Activated CD8-positive, alpha-beta memory T cell treated with anti-CD3 and anti-CD28 coated beads for 36 hours (primary cell): ENCODE data around the gene GPR150. TPM values are rescaled to one million over a fixed set of nuclear protein-coding genes. Genes with fewer than 3 reads are reported as not detected.

Experiments
- CTCF ChIA-PET: fragments of 350-600 bp; sonication (Branson Sonifier 250); formaldehyde crosslinking; loops from one replicate; lab custom pipeline; 2021; ENCODE audit warnings: antibody characterized with exemption; lab: Charles Lee
- POLR2A ChIA-PET: fragments of 350-600 bp; sonication (Branson Sonifier 250); formaldehyde crosslinking; loops from one replicate; lab custom pipeline; 2021; ENCODE audit warnings: antibody characterized with exemption; lab: Charles Lee
- total RNA-seq, 2 experiments: library from RNA; stranded (reverse); gene quantifications; one replicate each; pipeline ENCODE4 v1.2.3, GENCODE V29; 2021

Gene GPR150
- under 1 TPM; 0.38 to 0.44 TPM for total RNA-seq

GRCh38 chr5:95620030-95620869 lies at the start of gene GPR150:
Gene GPR150 (plus strand): TSS chr5:95620087. CDS start chr5:95620276, 189 bp downstream.
- CTCF ChIA-PET, result no interaction called here
- POLR2A ChIA-PET, result interaction anchor here (0.6 kb wide), 1 partner anchor 22 kb away, joined by 4 read pairs; no protein-coding TSS in a partner anchor

DNA sequence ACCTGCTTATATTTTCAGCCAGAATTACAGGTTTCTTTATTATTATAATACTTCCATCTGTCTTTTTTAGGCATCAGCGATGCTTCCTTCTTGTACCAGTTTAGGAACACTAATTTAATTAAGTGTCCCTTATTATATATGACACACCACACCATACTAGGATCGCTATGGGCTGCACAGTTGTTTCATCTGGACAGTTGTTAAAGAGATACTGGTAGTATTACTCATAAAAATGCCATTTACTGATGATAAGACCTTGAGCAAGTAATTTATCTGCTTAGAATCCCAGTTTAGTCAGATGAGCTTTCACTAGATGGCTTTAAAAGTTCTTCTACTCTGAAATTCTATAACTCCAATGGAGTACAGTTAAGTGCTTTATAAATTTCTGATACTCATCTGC lies 47.9 kb upstream of the GPR150 start:
- POLR2A ChIA-PET, result no interaction called here
- CTCF ChIA-PET, result no interaction called here

DNA sequence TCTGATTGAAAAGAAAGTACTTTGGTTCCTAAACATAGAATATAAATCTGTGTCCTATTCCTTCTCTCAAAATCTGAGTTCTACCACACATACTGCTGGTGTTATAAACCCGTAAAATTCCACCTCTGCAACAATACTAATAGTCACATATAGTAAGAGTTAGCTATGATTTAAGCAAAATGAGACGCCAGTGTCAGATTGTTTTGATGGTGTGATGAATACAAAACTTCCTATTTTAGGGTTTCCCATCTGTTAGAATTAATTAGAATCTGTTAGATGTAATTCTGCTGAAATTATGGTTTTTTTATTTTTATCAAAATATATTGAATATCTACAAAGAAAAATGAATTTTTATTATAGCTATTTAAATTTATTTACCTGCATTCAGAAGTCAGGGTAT lies 38.3 kb upstream of the GPR150 start:
- ChIA-PET POLR2A (no interaction called here), CTCF (no interaction called here)

- ChIA-PET CTCF (no interaction called here), POLR2A (no interaction called here)
These were observed 35.9 kb upstream of the GPR150 start for GRCh38 chr5:95583992-95584391.

- ChIA-PET POLR2A (no interaction called here), CTCF (no interaction called here)
These were observed 29.0 kb upstream of the GPR150 start for GRCh38 chr5:95590880-95591279.

- POLR2A ChIA-PET, result interaction anchor here (1.2 kb wide), 1 partner anchor 55 kb away, joined by 4 read pairs; the partner anchor contains the start of gene RFESD
- CTCF ChIA-PET, result no interaction called here
These were observed 28.4 kb upstream of the GPR150 start for GRCh38 chr5:95591490-95591901.

DNA sequence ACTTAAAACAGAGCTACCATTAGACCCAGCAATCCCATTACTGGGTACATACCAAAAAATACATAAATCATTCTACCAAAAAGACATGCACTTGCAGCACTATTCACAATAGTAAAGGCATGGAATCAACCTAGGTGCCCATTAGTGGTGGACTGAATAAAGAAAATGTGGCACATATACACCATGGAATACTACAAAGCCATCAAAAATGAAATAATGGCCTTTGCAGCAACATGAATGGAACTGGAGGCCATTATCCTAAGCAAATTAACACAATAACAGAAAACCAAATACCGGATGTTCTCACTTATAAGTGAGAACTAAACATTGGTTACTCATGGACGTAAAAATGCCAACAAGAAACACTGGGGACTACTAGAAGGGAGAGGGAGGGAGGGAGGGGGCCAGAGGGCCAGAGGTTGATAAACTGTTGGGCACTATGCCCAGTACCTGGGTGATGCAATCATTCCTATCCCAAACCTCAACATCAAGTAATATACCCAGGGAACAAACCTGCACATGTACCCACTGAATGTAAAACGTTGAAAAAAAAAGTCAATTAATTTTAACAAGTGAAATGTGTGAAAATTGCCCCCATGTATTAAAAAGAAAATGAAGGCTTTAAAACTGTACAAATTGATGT lies 24.5 kb upstream of the GPR150 start:
- ChIA-PET POLR2A (no interaction called here), CTCF (no interaction called here)

GRCh38 chr5:95599252-95599651 lies 20.6 kb upstream of the GPR150 start:
- POLR2A ChIA-PET, result no interaction called here
- CTCF ChIA-PET, result interaction anchor here (0.6 kb wide), 1 partner anchor 8 kb away, joined by 4 read pairs; no protein-coding TSS in a partner anchor

DNA sequence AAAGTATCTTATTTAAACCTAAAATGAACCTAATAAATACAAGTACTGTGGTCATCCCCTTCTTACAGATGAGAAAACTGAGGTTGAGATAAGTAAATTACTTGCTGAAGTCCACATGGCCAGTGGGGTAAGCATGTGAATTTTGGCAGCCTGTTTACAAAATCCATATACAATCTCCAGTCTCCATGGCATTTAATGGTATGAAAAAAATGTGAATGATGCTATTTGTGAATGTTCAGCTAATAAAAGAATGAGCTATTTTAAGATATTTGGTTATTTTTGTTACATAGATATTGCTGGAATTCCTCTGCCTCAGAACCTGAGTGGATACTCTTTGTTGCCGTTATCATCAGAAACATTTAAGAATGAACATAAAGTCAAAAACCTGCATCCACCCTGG lies 19.3 kb upstream of the GPR150 start:
- POLR2A ChIA-PET, result no interaction called here
- CTCF ChIA-PET, result no interaction called here

DNA sequence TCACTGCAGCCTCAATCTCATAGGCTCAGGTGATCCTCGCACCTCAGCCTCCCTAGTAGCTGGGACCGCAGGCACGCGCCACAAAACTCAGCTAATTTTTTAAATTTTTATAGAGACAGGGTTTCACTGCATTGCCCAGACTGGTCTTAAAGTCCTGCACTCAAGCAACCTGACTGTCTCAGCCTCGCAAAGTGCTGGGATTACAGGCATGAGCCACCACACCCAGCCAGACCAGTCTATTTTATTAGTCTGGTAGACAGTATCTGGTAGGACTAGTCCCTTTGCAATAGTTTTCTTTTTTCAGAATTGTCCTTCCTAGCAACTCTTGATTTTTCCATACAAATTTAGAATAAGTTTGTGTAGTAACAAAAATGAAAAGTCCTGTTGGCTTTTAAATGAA lies 14.1 kb upstream of the GPR150 start:
- ChIA-PET CTCF (no interaction called here), POLR2A (no interaction called here)

- POLR2A ChIA-PET, result interaction anchor here (1.2 kb wide), 1 partner anchor 52 kb away, joined by 3 read pairs; the partner anchor contains the start of genes ARSK and SKIC3
- CTCF ChIA-PET, result interaction anchor here (1.3 kb wide), 1 partner anchor 175 kb away, joined by 3 read pairs; no protein-coding TSS in a partner anchor
These were observed 13.5 kb upstream of the GPR150 start for GRCh38 chr5:95606419-95606818.

- ChIA-PET POLR2A (no interaction called here), CTCF (no interaction called here)
These were observed 10.2 kb upstream of the GPR150 start for GRCh38 chr5:95609711-95610110.

GRCh38 chr5:95610546-95610945 lies 9.3 kb upstream of the GPR150 start:
- ChIA-PET POLR2A (no interaction called here), CTCF (no interaction called here)

DNA sequence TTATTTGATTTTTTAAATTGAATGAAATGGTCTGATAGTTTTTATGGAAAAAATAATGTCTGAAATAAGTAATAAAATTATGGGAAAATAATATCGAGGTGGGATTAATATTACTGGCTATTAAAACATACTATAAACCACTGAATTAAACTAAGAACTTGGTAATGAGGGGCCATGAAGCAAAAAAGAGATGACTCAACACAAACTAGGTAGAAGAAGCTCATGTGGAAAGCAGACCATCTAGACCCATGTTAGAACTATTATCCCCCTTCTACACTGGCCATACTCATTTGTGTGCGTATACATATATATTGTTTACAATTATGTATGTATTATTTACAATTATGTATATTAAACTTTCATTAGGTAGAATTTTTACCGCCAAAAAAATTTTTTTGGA lies 8.5 kb upstream of the GPR150 start:
- ChIA-PET POLR2A (no interaction called here), CTCF (no interaction called here)

DNA sequence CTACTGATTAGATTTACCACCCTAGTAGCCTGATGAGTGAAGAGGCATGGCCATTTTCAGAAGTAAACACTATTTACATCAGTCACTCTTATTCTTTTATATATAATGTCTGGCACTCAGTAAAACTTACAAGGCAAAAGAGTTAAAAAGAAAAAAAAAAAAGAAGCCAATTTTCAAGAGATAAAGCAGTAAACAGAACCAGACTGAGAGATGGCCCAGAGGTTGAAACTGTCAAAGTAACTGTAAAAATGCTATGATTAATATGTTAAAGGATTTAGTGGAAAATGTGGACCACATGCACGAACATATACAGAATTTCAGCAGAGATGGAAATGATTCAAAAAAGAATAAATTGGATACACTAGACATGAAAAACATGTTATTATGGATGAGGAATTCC lies 6.4 kb upstream of the GPR150 start:
- CTCF ChIA-PET, result no interaction called here

DNA sequence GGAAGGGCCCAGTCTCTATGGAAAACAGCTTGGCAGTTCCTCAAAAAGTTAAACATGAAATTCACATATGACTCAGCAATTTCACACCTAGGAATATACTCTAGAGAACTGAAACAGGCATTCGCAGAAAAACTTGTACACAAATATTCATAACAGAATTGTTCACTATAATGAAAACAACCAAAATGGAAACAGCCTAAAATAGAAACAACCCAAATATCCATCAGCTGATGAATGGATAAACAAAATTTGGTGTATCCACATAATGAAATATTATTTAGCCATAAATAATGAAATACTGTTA lies 4.8 kb upstream of the GPR150 start:
- CTCF ChIA-PET, result no interaction called here
- POLR2A ChIA-PET, result no interaction called here

More for the DNA sequence above, 6.4 kb upstream of the GPR150 start:
- POLR2A ChIA-PET, result no interaction called here

DNA sequence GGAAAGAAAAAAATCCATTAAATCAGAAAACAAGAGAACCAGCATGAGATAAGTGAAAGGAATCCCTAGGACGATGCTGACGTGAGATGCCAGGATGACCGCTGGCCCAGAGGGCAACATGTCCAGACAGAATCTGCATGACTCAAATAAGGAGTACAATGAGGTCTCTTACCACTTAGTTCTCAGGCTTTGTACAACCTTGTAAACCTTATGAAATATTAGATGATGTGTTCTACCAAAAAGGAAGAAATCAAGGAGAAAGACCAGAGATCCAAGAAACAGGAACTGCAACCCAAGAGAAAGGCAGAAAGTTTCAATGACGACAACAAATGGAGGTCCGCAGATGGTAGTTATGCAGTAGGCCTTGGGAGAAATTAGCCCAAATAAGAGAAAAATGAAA lies 2.8 kb upstream of the GPR150 start:
- POLR2A ChIA-PET, result no interaction called here
- CTCF ChIA-PET, result no interaction called here

DNA sequence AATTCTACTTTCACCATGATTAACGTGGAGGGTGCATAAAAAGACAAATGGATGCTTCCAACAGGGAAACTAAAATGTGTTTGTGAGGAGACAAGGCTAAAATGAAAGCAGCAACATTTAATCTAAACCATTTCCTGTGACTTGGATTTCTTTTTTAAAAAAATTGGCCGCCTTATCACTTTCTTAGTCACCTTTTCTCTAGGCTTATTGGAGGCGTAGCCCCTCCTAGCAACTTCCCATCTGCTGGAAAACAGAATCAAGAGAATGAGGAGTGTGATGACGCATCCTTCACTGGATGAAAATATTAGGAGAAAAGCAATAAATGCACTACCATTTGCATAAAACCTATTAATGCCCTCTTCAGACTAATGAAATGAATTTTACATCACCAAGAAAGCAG lies 791 bp upstream of the GPR150 start:
- ChIA-PET CTCF (no interaction called here), POLR2A (no interaction called here)

- POLR2A ChIA-PET, result no interaction called here
- CTCF ChIA-PET, result no interaction called here
These were observed 315 bp upstream of the GPR150 start for GRCh38 chr5:95619514-95620029.
